Keratinocyte (primary cell): ENCODE measurements around the gene PTCSC3. TPM values are rescaled to one million over a fixed set of nuclear protein-coding genes. Genes with fewer than 3 reads are reported as not detected.

ENCODE experiments used
- DNase-seq: peaks from one replicate; pipeline ENCODE4 v3.0.0-alpha.2; 2011; ENCODE audit warnings: low read depth, missing footprints, low spot score
- FAIRE-seq: peaks from 2 replicates; lab custom pipeline; 2011; peaks lifted over from hg19 to GRCh38; lab: Jason Lieb, UNC
- H2AFZ ChIP-seq: 2 replicates; pipeline ENCODE4 v1.6.0; 2012; ENCODE audit warnings: low read length, control low read depth, inconsistent platforms; ENCODE audit not compliant: control insufficient read depth
- H3K27ac ChIP-seq: 2 replicates; pipeline ENCODE4 v1.5.1; 2011; ENCODE audit warnings: low read length; ENCODE audit not compliant: control insufficient read depth, insufficient read depth
- H3K27me3 ChIP-seq: 3 replicates; pipeline ENCODE4 v1.6.0; 2011; ENCODE audit warnings: low read length; ENCODE audit not compliant: control insufficient read depth, insufficient read depth; ENCODE audit errors: extremely low read depth
- H3K36me3 ChIP-seq, 2 experiments: 2 replicates in 1 of 2; 3 replicates in 1 of 2; pipeline ENCODE4 v1.5.1; 2011; ENCODE audit warnings: low read length in 2 of 2, mild to moderate bottlenecking in 1 of 2; ENCODE audit not compliant: control insufficient read depth in 2 of 2, insufficient read depth in 2 of 2; ENCODE audit errors: extremely low read depth in 1 of 2
- H3K4me1 ChIP-seq: 3 replicates; pipeline ENCODE4 v1.5.1; 2011; ENCODE audit warnings: low read length; ENCODE audit not compliant: control insufficient read depth, insufficient read depth; ENCODE audit errors: extremely low read depth
- H3K4me2 ChIP-seq: 3 replicates; pipeline ENCODE4 v1.6.0; 2011; ENCODE audit warnings: low read depth, low read length; ENCODE audit not compliant: control insufficient read depth, insufficient read depth; ENCODE audit errors: extremely low read depth
- H3K4me3 ChIP-seq, 3 experiments: fragments of 200-600 bp in 1 of 3; sonication (generic) in 1 of 3; 2 replicates in 2 of 3; 3 replicates in 1 of 3; pipeline ENCODE4 v1.5.1; 2011 to 2016; ENCODE audit warnings: low read length in 3 of 3, mild to moderate bottlenecking in 3 of 3, control low read depth in 2 of 3, inconsistent platforms in 1 of 3, low read depth in 1 of 3, mixed read lengths in 1 of 3, mixed run types in 1 of 3, moderate library complexity in 1 of 3; ENCODE audit not compliant: control insufficient read depth in 2 of 3, insufficient read depth in 2 of 3; ENCODE audit errors: extremely low read depth in 1 of 3
- H3K79me2 ChIP-seq: 2 replicates; pipeline ENCODE4 v1.6.0; 2012; ENCODE audit warnings: low read length; ENCODE audit not compliant: control insufficient read depth, insufficient read depth
- H3K9ac ChIP-seq: 3 replicates; pipeline ENCODE4 v1.6.0; 2011; ENCODE audit warnings: low read length; ENCODE audit not compliant: control insufficient read depth, insufficient read depth; ENCODE audit errors: extremely low read depth
- H3K9me1 ChIP-seq: 3 replicates; pipeline ENCODE4 v1.6.0; 2011; ENCODE audit warnings: low read length; ENCODE audit not compliant: control insufficient read depth, insufficient read depth; ENCODE audit errors: extremely low read depth
- H3K9me3 ChIP-seq: 2 replicates; pipeline ENCODE4 v1.5.1; 2012; ENCODE audit warnings: low read depth, low read length; ENCODE audit not compliant: control insufficient read depth
- H4K20me1 ChIP-seq: 3 replicates; pipeline ENCODE4 v1.6.0; 2011; ENCODE audit warnings: low read length; ENCODE audit not compliant: control insufficient read depth, insufficient read depth; ENCODE audit errors: extremely low read depth
- EZH2 ChIP-seq: IDR thresholded peaks from one replicate; pipeline ENCODE4 v1.6.1; 2012; ENCODE audit warnings: inconsistent platforms, mild to moderate bottlenecking, low read length, moderate library complexity
- dilution Hi-C: fragments of 300-500 bp; cut with MboI; formaldehyde crosslinking; loops from one replicate; pipeline ENCODE4 v1.7.0; 2020; ENCODE audit warnings: low sequenced_read_pairs; ENCODE audit not compliant: extremely low pct_ligation_motif_present
- polyA plus RNA-seq, 5 experiments: library from polyadenylated mRNA; depleted of rRNA in 3 of 5; stranded (reverse) in 3 of 5; stranded (forward) in 1 of 5; unstranded in 1 of 5; fragments of >200 nt; gene quantifications; 1 replicate in 1 of 5; 2 replicates in 3 of 5; 3 replicates in 1 of 5; pipeline versions ENCODE4 v1.2.1 to v1.2.3, GENCODE V29; 2011 to 2012; ENCODE audit warnings: missing spikeins in 2 of 5, low read depth in 1 of 5, low replicate concordance in 1 of 5
- TF ChIP-seq, protein P1 (sequence below), 3 experiments: IDR thresholded peaks in 1 of 3; conservative IDR thresholded peaks in 1 of 3; optimal IDR thresholded peaks in 1 of 3; 2 replicates in 2 of 3; 3 replicates in 1 of 3; pipeline versions ENCODE3 to v1.5.1; 2011; ENCODE audit warnings: low read length in 3 of 3, mild to moderate bottlenecking in 3 of 3, moderate library complexity in 2 of 3, control low read depth in 1 of 3, inconsistent platforms in 1 of 3; ENCODE audit not compliant: insufficient read depth in 2 of 3; ENCODE audit errors: extremely low read depth in 1 of 3

PTCSC3 gene
- polyA plus RNA-seq, 1 donor (not counting 4 experiments of a cell fraction or from before 2014, with no cell fraction given) = not detected

GRCh38 chr14:36087411-36087810, 89.1 kb downstream of the PTCSC3 start:
- DNase-seq (no peak), FAIRE-seq (no peak)
- H4K20me1 ChIP-seq = no peaks in the 10 kb centered on the region
- H3K27me3 ChIP-seq = no peaks in the 10 kb centered on the region
- peaks cover 7% of the 10 kb centered on the region for H3K4me1 ChIP-seq
- H3K36me3 ChIP-seq = no peaks in the 10 kb centered on the region
- no peak overlapping the region for H3K4me3 ChIP-seq
- TF ChIP-seq EZH2 = no peak
- TF ChIP-seq, protein P1, sequence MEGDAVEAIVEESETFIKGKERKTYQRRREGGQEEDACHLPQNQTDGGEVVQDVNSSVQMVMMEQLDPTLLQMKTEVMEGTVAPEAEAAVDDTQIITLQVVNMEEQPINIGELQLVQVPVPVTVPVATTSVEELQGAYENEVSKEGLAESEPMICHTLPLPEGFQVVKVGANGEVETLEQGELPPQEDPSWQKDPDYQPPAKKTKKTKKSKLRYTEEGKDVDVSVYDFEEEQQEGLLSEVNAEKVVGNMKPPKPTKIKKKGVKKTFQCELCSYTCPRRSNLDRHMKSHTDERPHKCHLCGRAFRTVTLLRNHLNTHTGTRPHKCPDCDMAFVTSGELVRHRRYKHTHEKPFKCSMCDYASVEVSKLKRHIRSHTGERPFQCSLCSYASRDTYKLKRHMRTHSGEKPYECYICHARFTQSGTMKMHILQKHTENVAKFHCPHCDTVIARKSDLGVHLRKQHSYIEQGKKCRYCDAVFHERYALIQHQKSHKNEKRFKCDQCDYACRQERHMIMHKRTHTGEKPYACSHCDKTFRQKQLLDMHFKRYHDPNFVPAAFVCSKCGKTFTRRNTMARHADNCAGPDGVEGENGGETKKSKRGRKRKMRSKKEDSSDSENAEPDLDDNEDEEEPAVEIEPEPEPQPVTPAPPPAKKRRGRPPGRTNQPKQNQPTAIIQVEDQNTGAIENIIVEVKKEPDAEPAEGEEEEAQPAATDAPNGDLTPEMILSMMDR (optimal IDR thresholded peaks at IDR 0.05 in 1 of 3, IDR thresholded peaks at IDR 0.05 in 1 of 3, conservative IDR thresholded peaks at IDR 0.05 in 1 of 3; ENCODE audit: extremely low read depth in 1 of 3, insufficient read depth in 2 of 3, low read length in 3 of 3) = no peak
- no peak overlapping the region for H3K4me2 ChIP-seq
- no peak overlapping the region for H3K9ac ChIP-seq
- H3K79me2 ChIP-seq = no peaks in the 10 kb centered on the region
- H3K9me3 ChIP-seq = no peaks in the 10 kb centered on the region
- dilution Hi-C loops = no loop called here
- no peak overlapping the region for H3K27ac ChIP-seq
- H2AFZ ChIP-seq = no peak overlapping the region
- H3K9me1 ChIP-seq = peaks cover 4% of the 10 kb centered on the region

GRCh38 chr14:36086629-36087395, 89.7 kb downstream of the PTCSC3 start:
- no peak overlapping the region for H3K27ac ChIP-seq
- no peaks in the 10 kb centered on the region for H3K9me3 ChIP-seq
- no peaks in the 10 kb centered on the region for H3K27me3 ChIP-seq
- FAIRE-seq (no peak), DNase-seq (no peak)
- H4K20me1 ChIP-seq = no peaks in the 10 kb centered on the region
- H3K4me1 ChIP-seq = peaks cover 7% of the 10 kb centered on the region
- no peaks in the 10 kb centered on the region for H3K36me3 ChIP-seq
- no peak overlapping the region for H3K4me2 ChIP-seq
- no peak overlapping the region for H3K9ac ChIP-seq
- no peak for TF ChIP-seq EZH2
- TF ChIP-seq, protein P1 (optimal IDR thresholded peaks at IDR 0.05 in 1 of 3, IDR thresholded peaks at IDR 0.05 in 1 of 3, conservative IDR thresholded peaks at IDR 0.05 in 1 of 3; ENCODE audit: extremely low read depth in 1 of 3, insufficient read depth in 2 of 3, low read length in 3 of 3) = no peak
- H3K4me3 ChIP-seq = no peak overlapping the region
- no peaks in the 10 kb centered on the region for H3K79me2 ChIP-seq
- peaks cover 4% of the 10 kb centered on the region for H3K9me1 ChIP-seq
- dilution Hi-C loops = no loop called here
- H2AFZ ChIP-seq = no peak overlapping the region
